Ishikawa (cell line): ENCODE measurements around the gene LIMS3.
"Not testable (repeated sequence)": the region's sequence is repeated elsewhere in the genome, so short reads cannot be mapped to it uniquely, and the experiment has no call there.

Experiments used
- CEBPB ChIP-seq: IDR thresholded peaks from 2 replicates; pipeline ENCODE4 v1.6.1; 2012
- EP300 ChIP-seq: IDR thresholded peaks from 2 replicates; pipeline ENCODE4 v1.6.1; 2012; ENCODE audit warnings: borderline replicate concordance
- YY1 ChIP-seq: IDR thresholded peaks from 2 replicates; pipeline ENCODE4 v1.6.1; 2012; ENCODE audit warnings: low read depth

Gene LIMS3, protein sequence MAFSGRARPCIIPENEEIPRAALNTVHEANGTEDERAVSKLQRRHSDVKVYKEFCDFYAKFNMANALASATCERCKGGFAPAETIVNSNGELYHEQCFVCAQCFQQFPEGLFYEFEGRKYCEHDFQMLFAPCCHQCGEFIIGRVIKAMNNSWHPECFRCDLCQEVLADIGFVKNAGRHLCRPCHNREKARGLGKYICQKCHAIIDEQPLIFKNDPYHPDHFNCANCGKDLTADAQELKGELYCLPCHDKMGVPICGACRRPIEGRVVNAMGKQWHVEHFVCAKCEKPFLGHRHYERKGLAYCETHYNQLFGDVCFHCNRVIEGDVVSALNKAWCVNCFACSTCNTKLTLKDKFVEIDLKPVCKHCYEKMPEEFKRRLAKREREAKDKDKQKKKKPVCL

DNA sequence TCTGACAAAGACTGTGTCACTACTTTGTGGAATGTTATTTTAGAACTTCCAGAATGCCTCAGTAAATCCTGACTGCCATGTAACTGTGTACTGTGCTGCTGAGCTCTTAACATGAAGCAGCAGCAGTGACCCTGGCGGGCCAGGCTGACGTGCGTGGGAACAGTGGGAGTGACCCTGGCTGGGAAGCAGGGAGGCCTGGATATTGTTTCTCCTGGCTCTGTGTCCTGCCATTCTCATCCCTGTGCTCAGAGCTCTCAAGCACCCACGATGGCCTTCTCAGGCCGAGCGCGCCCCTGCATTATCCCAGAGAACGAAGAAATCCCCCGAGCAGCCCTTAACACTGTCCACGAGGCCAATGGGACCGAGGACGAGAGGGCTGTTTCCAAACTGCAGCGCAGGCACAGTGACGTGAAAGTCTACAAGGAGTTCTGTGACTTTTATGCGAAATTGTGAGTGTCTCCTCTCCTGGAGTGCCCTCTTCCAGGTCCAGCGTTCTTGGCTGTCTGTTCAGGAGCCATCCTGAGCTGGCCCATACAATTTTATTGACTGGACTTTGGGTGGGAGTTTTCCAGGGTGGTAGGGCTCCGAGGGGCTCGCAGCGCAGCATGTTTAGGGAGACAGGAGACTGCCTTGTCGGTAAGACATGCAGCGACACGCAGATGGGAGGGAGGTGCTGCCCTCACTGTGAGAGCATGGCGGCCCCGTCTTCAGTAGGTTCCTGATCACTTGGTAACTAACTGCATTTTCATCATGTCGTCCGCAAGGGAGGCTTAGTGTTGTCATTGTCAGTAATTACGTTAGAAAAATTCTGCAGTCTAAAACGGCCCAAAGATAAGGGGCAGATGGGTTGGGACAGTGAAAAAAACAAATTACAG lies at the start of gene LIMS3:
Gene LIMS3 (plus strand): TSS at position 227 of the 875 bp plus-strand sequence. CDS start 41 bp downstream, at position 268.
- TF ChIP-seq CEBPB, EP300, YY1: not testable (repeated sequence)
